Small intestine (tissue), 7 donors: ENCODE measurements around the gene DDN. TPM values are rescaled to one million over a fixed set of nuclear protein-coding genes. Genes with fewer than 3 reads are reported as not detected.

Source experiments
- DNase-seq, 2 donors: peaks; one replicate each; pipeline versions ENCODE4 v3.0.0 to v3.0.0-alpha.2; 2013
- FAIRE-seq: peaks from 2 replicates; lab custom pipeline; 2012; peaks lifted over from hg19 to GRCh38; lab: Jason Lieb, UNC
- H3K27ac ChIP-seq, 3 donors: one replicate each; pipeline ENCODE4 v1.5.1; 2013; ENCODE audit warnings: low read length in 2 of 3, mild to moderate bottlenecking in 2 of 3, control low read depth in 1 of 3, inconsistent platforms in 1 of 3, low read depth in 1 of 3, moderate library complexity in 1 of 3
- H3K27me3 ChIP-seq, 3 donors: one replicate each; pipeline ENCODE4 v1.6.1; 2013; ENCODE audit warnings: low read length in 3 of 3, inconsistent platforms in 1 of 3; ENCODE audit not compliant: control insufficient read depth in 3 of 3, insufficient read depth in 3 of 3
- H3K36me3 ChIP-seq, 3 donors: one replicate each; pipeline ENCODE4 v1.6.1; 2013; ENCODE audit warnings: low read length in 3 of 3, inconsistent platforms in 1 of 3, low read depth in 1 of 3, mild to moderate bottlenecking in 1 of 3, moderate library complexity in 1 of 3; ENCODE audit not compliant: control insufficient read depth in 3 of 3, insufficient read depth in 2 of 3
- H3K4me1 ChIP-seq, 3 donors: one replicate each; pipeline ENCODE4 v1.6.1; 2013; ENCODE audit warnings: low read length in 2 of 3, inconsistent platforms in 1 of 3, low read depth in 1 of 3, mild to moderate bottlenecking in 1 of 3, moderate library complexity in 1 of 3; ENCODE audit not compliant: control insufficient read depth in 3 of 3, insufficient read depth in 2 of 3
- H3K4me3 ChIP-seq, 3 donors: one replicate each; pipeline ENCODE4 v1.5.1; 2013; ENCODE audit warnings: low read length in 3 of 3, control low read depth in 1 of 3, inconsistent platforms in 1 of 3, low read depth in 1 of 3, mild to moderate bottlenecking in 1 of 3, moderate library complexity in 1 of 3
- H3K9me3 ChIP-seq, 2 donors: one replicate each; pipeline ENCODE4 v1.6.1; 2013; ENCODE audit warnings: low read depth in 1 of 2, low read length in 1 of 2; ENCODE audit not compliant: control insufficient read depth in 2 of 2, insufficient read depth in 1 of 2
- WGBS, 3 donors: extraction: QIAGEN DNeasy Blood & Tissue Kit; methylation state at CpG; one replicate each; pipeline ENCODE4 v1.1.7; 2013; 5-methylcytosine and 5-hydroxymethylcytosine counted together
- polyA plus RNA-seq, 4 donors: library from polyadenylated mRNA; stranded (reverse) in 3 of 4; unstranded in 1 of 4; fragments of 200-250 nt in 3 of 4; fragments of 120-200 nt in 1 of 4; gene quantifications; one replicate each; pipeline versions ENCODE4 v1.2.1 to v1.2.3, GENCODE V29; 2013
- donor health status: healthy with polysubstance abuse.
- donor health status: control.
- donor health status: control.
- donor health status: Bipolar disorder and iron deficiency.
- donor health status: healthy.

The DDN gene
- polyA plus RNA-seq, 4 donors = 0.16 to 0.22 (median 0.19) TPM; not detected in 1

GRCh38 chr12:49021292-49021915, 22.2 kb upstream of the DDN start:
- H3K4me1 ChIP-seq = peaks cover 4 to 6% (median 4%) of the 10 kb centered on the region in 3 donors
- no peak for DNase-seq
- no peak overlapping the region for H3K4me3 ChIP-seq
- H3K27me3 ChIP-seq = no peaks in the 10 kb centered on the region
- H3K36me3 ChIP-seq = peaks cover 21 to 49% (median 22%) of the 10 kb centered on the region in 3 donors
- no peak for FAIRE-seq
- H3K9me3 ChIP-seq = no peaks in the 10 kb centered on the region
- no peak overlapping the region for H3K27ac ChIP-seq
- 86 to 87% (median 86%) methylated on average over 5 to 11 of the region's 11 CpGs for WGBS, 3 donors

- 83 to 87% (median 86%) methylated on average over 6 of the region's 6 CpGs for WGBS, 3 donors
- Histone ChIP-seq H3K9me3 (no peaks in the 10 kb centered on the region), H3K4me3 (no peak overlapping the region), H3K27ac (no peak overlapping the region), H3K4me1 (peaks cover 4 to 6% (median 4%) of the 10 kb centered on the region in 3 donors), H3K36me3 (peaks cover 20 to 42% (median 22%) of the 10 kb centered on the region in 3 donors), H3K27me3 (no peaks in the 10 kb centered on the region)
- FAIRE-seq (no peak), DNase-seq (no peak)
Measured at GRCh38 chr12:49020441-49020840, 21.3 kb upstream of the DDN start.

GRCh38 chr12:49019443-49020324, 20.5 kb upstream of the DDN start:
- Histone ChIP-seq H3K9me3 (no peaks in the 10 kb centered on the region), H3K27ac (peak overlapping the region in 2 of 3 donors; percentile 80 to 97), H3K27me3 (no peaks in the 10 kb centered on the region), H3K4me3 (no peak overlapping the region), H3K4me1 (peaks cover 4 to 6% (median 4%) of the 10 kb centered on the region in 3 donors), H3K36me3 (peaks cover 13 to 39% (median 18%) of the 10 kb centered on the region in 3 donors)
- FAIRE-seq (no peak), DNase-seq (peak in 1 of 2 donors; percentile 42)
- 55 to 76% (median 70%) methylated on average over 10 of the region's 10 CpGs for WGBS, 3 donors

- Histone ChIP-seq H3K4me3 (peak overlapping the region; percentile 39 to 91 (median 90)), H3K27ac (peak overlapping the region; percentile 88 to 98 (median 97)), H3K9me3 (no peaks in the 10 kb centered on the region), H3K36me3 (peaks cover 9 to 33% (median 13%) of the 10 kb centered on the region in 3 donors), H3K4me1 (peaks cover 4 to 6% (median 4%) of the 10 kb centered on the region in 3 donors), H3K27me3 (no peaks in the 10 kb centered on the region)
- 1 to 3% (median 3%) methylated on average over 8 of the region's 8 CpGs for WGBS, 3 donors
- DNase-seq (no peak), FAIRE-seq (no peak)
Measured at GRCh38 chr12:49019120-49019430, 19.9 kb upstream of the DDN start.

DNA sequence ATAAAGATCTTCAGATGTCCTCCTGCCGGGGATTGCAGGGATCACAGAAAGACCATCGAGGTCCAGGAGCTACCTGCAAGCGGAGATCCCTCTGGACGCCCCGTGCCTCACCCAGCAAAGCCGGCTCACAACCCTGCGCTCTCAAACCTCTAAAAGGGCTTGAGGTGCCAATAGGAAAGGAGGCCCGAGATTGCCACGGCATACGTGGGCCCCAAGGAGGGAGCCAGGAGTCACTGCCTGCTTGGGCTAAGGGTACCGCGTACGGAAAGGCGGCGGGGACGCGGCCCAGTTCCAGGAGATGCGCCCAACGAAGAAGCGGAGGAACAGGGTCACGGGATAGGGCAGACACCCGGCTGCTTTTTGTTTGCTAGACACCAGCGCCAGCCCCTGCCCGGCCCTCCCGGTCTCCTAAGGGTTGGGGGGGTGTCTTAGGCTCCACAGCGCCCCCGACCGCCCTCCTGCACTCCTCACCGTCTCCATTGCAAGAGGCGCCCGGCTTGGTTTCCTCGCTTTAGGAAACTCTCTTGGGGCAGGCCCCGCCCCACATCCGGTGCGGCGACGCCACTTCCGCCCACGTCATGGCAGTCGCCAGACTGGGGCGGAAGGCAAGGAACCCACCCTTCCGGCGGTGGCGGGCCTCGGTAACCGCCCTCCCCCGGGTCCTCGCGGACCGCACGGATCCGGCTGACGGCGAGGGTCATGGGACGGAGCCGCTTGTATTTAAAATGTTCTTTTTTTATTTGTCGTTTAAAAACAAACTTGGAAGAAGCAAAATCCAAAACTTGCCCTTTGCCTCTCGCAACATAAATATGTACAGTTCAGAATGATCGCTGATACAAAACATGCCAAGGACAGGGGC, 19.3 kb upstream of the DDN start, which contains the start of gene PRKAG1:
Gene PRKAG1, minus strand, starts transcription at position 516 of the 859 bp plus-strand sequence. Its CDS starts 36 bp downstream, at position 480.
- H3K27ac ChIP-seq = peak within 1 kb of the TSS; percentile 88 to 98 (median 97)
- no peak for FAIRE-seq
- 0 to 1% (median 1%) methylated on average over 55 to 59 of the region's 59 CpGs for WGBS, 3 donors

DNA sequence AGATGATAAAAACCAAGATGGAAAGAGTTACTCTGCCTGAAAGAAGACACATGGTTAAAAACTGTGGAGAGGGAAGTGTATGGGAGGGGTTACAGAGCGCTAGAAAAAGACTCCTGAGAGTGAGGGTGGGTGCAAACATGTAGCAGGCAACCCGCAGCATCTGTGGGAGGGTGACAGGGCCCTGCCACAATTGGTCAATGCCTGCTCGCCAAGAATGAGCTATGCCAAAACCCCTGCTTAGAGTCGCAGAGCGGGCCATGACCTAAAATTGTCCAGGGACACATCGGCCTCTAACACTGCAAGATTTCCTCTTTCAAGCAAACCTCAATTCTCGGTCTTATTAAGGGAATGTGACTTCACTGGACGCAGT, 18.7 kb upstream of the DDN start:
- FAIRE-seq (no peak), DNase-seq (no peak)
- H3K4me1 ChIP-seq = peaks cover 4 to 6% (median 4%) of the 10 kb centered on the region in 3 donors
- peak overlapping the region; percentile 79 to 91 (median 90) for H3K4me3 ChIP-seq
- 0 to 1% (median 0%) methylated on average over 8 of the region's 8 CpGs for WGBS, 3 donors
- no peaks in the 10 kb centered on the region for H3K27me3 ChIP-seq
- H3K36me3 ChIP-seq = peaks cover 7 to 28% (median 7%) of the 10 kb centered on the region in 3 donors
- H3K27ac ChIP-seq = peak overlapping the region; percentile 88 to 97 (median 97)
- no peaks in the 10 kb centered on the region for H3K9me3 ChIP-seq

More for the DNA sequence above, 19.3 kb upstream of the DDN start, which contains the start of gene PRKAG1:
- DNase-seq = peak; percentile 96 to 99
- H3K9me3 ChIP-seq = no peaks in the 10 kb centered on the region
- H3K4me1 ChIP-seq = peaks cover 4 to 6% (median 4%) of the 10 kb centered on the region in 3 donors
- peak within 1 kb of the TSS; percentile 79 to 91 (median 90) for H3K4me3 ChIP-seq
- H3K27me3 ChIP-seq = no peaks in the 10 kb centered on the region
- H3K36me3 ChIP-seq = peaks cover 8 to 29% (median 9%) of the 10 kb centered on the region in 3 donors

- H3K36me3 ChIP-seq = peaks cover 3 to 19% (median 7%) of the 10 kb centered on the region in 3 donors
- 87 to 100% (median 96%) methylated on average over 1 of the region's 1 CpG for WGBS, 3 donors
- FAIRE-seq (no peak), DNase-seq (no peak)
- no peak overlapping the region for H3K27ac ChIP-seq
- no peaks in the 10 kb centered on the region for H3K9me3 ChIP-seq
- H3K27me3 ChIP-seq = no peaks in the 10 kb centered on the region
- H3K4me1 ChIP-seq = peaks cover 4 to 6% (median 4%) of the 10 kb centered on the region in 3 donors
- H3K4me3 ChIP-seq = no peak overlapping the region
Measured at GRCh38 chr12:49015196-49015595, 16.0 kb upstream of the DDN start.
